HG03460 (cell line): ENCODE measurements around the gene UCN2.
A peak's percentile ranks its signal among the peaks of the same experiment; 100 is the strongest.

Source experiments
- ATAC-seq: cut with Tn5 transposase; IDR thresholded peaks from one replicate; pipeline ENCODE4 v1.9.1; 2021; ENCODE audit not compliant: unreplicated experiment

UCN2 gene, protein sequence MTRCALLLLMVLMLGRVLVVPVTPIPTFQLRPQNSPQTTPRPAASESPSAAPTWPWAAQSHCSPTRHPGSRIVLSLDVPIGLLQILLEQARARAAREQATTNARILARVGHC

DNA sequence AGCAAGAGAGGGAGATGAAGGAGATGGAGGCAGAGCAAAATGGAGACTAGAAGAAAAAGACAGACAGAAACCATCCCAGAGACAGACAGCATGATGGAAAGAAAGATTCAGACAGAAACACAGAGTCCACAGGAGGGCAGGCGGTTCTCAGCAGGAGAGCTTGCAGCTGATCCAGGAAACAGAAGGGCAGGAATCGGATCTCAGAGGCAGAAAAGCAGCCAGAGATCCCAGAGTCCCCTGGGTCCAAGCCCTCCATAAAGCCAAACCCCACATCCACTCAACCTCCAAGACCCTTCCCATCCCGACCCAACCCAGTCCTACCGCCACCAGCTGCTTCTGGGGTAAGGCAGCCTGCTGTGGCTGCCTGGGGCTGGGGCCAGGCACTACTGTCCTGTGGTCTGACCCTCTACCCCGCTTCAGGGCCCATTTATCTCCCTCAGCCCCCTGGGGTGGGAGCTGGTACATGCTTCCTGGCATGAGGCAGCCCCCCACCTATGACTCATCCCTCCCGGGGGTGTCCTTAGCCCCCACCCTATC is at the start of gene UCN2:
Gene UCN2 (minus strand): TSS at position 400 of the 537 bp plus-strand sequence. CDS start 657 bp downstream, outside the sequence.
- ATAC-seq, result no peak

DNA sequence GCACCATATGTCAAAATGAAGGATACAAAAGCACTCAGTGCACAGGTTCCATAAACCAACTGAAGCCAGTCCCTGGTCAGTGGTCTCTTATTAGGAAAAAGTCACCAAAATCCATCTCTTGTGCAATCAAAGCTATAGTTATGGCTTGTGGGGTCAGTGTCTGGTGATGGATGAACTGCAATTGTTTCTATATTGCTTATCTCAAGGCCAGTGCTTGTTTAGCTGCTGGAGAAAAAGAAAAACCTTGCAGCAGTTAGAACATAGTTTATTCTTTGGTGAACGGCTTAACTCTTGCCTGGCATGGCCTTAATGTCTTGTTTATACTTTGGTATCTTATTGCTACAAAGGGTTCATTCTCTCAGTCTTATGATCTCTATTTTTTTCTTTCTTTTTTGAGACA is 48.7 kb upstream of the UCN2 start:
- no peak for ATAC-seq

DNA sequence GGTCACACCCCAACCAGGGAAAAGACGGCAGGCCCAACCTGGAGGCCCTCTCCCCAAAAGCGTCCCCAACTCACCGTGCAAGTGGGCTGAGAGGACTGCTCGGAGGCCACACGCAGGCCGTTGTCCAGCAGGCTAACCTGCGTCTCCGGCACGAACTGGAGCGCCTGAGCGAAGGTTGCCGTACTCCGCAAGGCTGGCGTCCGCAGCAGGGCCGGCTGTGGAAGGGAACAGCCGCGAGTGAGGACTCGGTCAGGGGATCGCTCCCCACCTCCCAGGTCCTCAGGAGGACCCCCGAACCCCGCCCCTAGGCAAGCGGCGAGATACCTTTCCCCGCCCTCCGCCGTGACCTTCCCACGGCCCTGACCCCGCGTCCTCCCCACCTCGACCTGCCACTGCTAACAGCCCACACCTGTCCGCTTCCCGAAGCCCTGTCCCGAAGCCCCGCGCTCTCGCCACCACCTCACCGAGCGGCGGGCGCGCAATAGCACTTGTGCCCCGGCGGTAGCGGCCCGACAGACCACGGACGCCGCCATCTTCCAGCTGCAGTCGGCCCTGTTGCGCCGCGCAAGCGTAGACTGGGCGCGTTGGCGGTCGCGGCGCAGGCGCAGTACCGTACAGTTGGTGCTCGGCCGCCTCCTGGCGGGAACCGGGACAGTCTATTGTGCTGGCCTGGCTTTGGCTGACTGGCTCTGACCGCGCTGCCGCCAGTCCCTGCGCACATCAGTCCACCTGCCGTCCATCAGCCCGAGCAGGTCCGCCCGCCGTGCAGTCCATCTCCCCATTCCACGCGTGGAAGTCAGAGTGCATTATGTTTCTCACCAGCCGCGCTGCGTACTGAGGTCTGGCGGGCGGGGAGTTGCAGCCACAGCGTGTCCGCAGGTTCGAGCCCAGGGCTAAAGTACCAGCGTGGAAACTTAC is 45.8 kb upstream of the UCN2 start, which contains the start of gene UQCRC1:
Gene UQCRC1 (minus strand): TSS at position 559 of the 918 bp plus-strand sequence. CDS start 26 bp downstream, at position 533.
- ATAC-seq, result peak; percentile 92

DNA sequence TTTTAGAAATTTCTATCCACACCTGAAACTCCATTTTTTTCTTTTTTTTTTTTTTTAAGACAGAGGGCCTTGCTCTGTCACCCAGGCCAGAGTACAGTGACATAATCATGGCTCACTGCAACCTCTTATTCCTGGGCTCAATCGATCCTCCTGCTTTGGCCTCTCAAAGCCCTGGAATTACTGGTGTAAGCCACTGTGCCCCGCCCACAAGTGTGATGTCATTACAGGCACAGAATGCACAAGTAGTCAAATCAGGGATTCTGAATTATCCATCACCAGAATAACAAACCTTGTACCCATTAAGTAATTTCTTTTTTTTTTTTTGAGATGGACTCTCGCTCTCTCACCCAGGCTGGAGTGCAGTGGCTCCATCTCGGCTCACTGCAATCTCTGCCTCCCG is 43.9 kb upstream of the UCN2 start:
- no peak for ATAC-seq

DNA sequence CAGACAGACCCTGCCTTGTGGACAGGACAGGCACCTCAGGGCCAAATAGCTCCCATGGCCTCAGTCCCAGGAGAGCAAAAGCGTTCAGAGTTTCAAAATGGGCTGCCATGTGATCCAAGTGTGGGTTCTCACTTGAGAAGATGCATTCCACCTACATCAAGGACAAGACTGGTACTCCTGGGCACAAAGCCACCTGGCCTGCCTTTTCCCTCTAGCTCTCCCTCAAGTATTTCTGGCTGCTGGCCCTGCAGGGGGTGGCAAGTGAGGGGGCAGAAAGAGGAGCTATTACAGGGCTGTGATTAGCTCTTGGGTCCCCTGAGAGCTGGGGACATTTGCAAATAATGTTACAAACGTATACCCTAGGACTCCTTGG is 38.0 kb upstream of the UCN2 start:
- ATAC-seq, result no peak

DNA sequence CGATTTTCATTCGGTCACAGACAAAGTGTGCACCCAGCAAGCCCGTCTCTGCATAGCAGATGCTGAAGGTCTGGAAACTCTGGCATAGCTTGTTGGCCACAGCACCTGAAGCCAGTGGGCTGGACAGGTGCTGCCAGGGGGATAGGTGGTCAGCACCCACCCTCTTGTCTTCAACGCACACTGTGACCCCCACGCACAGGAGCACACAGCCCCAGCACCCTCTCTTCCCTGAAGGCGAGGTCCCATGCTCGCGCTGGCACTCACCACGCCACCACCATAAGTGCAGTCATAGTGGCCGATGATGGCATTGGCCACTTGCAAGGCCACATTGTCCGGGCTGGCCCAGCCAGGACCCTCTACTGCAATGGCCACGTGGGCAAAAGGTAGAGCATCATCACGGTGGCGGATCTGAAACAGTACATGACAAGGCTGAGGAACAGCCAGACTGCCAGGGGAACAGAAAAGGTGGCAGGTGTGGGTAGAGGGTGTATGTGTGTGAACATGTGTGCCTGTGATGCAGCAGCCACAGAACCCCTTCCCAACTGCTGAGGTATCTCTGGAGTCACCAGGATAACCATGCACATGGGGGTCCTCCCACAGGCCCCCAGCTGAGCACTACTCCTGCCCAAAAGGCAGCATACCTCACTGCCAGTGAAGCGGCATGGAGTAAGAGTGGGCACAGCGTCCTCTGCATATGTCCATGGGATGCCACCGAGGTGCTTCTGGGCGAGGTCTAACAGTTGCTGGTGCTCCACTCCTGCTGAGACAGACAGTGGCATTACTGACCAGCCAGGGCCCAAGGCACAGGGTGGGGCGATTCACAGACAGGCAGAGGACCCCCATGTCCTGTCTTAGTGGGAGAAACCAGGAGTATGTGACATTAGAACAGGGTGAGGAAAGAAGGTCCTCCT is 37.4 kb upstream of the UCN2 start:
- ATAC-seq, result no peak

DNA sequence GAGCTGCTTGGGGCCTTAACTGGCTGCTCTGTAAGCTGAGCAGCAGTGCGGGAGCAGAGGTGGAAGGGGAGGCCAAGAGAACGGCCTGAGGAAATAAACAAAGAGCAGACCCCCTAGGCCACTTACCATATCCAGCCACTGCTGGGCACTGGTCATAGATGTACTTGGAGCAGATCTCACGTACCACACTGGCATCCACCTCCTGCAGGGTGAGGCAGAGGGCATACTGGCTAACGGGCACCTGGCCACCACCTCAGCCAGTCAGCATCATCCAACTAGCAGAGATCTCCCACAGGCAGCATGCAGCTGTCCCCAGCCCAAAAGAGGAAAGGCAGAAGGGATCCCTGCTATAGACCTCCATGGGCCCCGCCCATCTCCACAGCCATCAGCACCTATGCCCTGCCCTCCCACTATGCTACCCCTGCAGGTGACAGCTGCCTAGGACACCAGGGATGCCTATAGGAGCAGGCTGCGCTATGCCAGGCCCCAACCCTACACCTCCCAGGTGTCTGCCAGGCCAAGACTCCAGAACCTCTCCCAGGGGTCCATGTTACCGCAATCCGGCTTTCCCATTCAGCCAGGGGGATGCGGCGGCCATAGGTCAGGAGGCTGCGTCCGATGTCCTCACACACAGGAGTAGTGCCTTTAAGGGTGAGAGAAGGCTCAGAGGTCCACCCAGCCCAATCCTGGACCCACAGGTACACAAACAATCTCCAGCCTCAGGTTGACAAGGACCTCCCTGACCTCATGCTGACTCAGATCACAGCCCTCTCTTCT is 36.1 kb upstream of the UCN2 start:
- no peak for ATAC-seq

DNA sequence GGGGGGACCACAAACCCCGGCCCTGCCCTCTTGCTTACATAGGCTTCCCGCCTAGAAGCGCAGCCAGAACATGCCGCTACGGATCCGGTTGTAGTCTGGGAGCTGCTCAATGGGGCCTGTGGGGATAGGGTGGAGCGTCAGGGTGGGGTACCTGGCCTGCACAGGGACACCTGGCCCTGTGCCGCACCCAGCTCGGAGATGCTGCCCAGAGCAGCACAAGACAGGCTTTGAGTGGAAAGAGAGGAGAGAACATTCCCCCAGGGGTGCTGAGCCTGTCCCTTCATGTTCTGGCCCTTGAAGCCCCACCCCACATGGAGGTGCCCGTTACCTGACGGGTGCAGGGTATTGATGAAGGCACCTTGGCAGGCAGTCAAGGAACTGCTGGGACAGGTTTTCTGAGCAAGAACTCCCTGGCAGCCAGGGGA is 35.5 kb upstream of the UCN2 start:
- ATAC-seq, result no peak

DNA sequence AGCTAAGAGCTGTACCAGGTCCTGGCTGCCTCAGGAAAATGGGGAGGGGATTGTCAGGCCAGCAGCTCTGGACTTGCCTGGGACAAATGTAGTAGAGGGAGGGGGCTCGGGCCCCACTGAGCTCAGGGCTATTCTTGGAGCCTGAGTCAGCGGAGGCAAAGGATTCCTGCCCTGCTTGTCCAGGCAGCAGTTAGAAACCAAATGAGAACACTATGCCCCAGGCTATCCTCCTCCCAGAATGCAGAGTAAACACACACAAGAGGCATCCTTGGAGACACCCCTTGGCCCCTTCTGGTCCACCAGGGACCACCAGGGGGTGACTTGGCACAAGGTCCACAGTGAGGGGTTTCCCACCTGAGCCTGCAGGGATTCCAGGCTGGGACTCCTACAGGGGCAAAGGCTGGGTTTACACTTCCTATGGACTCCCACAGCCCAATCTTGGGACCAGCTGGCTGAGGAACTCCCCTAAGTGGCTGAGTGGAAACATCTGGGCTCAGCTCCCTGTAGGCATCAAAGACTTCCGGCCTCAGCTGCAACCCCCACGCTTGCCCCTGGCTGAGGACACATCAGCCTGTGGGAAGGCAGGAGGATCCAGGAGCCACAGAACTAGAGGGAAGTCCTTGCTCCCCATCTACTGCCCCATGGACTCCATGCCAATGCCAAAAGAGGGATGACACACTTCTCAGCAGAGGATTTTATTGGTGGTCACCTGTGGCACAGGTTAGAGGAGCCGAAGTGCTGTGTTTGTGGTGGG is 34.9 kb upstream of the UCN2 start:
- no peak for ATAC-seq

DNA sequence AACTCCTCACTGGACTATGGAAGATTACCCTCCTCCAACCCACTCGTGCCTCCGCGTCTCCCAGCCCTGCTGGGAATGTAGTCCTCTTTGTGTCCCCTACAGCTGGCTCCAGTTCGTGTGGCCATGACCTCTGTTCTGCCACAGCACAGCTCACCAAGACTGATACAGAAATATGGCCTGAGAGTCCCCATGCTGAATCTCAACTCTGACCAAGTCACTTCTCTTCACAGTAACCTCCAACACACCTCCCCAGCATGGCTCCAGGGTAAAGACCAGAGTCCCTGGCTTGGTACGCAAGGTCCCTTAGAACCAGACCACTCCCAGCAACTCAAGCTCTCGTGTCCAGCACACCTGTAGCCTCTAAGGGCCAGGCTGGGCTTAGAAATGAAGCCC is 33.8 kb upstream of the UCN2 start:
- ATAC-seq, result no peak

DNA sequence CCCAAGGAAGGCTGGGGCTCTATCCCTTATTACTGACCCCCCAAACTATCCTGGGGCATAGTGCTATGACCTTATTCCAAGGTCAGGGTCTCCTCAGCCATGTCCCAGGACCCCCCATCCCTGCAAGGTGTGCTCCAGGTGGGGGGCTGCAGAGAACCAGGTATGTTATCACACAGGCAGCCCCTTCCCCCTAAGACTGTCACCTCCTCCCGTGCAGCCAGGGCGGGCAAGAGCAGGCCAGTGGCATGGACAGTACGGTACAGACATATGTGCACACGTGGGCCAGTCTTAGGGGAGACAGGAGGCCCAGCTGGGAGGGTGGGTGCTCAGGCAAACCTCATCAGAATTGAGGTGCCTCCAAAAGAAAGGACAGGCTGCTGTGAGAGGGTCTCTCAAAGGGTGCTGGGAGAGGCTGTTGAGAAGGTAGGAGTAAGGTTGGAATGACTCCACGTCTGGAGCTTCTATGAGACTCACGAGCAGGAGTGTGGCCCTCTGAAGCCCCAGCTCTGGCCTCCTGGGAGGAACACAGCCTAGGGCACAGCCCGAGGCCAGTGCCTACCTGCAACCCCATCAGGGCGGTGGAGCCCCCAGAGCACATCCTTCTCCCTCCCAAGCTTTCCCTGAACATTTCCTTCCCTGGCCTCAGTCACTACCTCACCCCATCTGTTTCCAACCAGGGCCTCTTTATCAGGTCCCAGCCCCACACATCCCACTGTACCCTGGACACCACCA is 33.3 kb upstream of the UCN2 start:
- ATAC-seq, result no peak

DNA sequence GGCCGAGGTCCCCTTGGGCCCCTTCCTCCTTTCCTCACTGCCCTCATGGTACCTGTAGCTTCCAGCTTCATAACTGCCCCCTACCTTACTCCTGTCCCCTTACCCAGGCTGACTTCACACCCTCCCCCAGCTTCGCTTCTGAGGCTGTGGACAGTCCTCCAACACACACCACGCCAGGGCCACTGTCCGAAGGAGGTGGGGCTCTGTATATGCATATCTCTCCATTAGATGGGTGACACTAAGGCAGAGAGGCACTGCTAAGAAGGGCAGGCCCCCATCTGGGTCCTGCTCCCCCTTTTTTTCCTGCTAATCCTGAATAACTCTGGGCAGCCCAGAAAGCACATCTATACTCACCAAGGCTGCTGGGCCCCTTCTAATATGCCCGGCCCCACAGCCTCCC is 32.6 kb upstream of the UCN2 start:
- no peak for ATAC-seq

DNA sequence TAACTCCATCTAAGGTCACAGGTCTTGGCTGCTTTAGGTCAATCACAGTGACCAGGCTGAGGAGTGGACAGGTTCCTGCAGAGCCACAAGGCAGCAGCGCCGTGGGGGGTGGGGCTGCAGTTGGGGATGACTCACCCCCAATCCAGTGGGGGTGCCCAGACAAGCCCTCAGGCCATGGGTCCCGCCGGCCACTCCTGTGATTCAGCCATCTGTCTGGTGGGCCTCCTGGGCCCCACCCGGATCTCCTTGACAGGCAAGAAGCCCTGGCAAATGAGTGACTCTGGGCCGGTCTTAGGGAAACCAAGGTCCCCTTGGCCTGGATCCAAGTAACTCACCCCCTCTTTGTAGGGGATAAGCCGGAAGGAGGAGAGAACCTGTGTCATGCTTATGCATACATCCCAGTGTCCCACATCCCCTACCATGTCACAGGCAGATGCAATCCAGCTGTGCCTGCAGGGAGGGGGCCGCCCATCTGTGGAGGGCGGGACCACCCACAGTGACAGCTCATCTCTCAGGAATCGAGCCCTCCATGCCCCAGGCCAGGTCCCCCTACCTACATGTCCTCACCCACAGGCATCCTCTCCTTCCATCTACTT is 32.0 kb upstream of the UCN2 start:
- no peak for ATAC-seq

DNA sequence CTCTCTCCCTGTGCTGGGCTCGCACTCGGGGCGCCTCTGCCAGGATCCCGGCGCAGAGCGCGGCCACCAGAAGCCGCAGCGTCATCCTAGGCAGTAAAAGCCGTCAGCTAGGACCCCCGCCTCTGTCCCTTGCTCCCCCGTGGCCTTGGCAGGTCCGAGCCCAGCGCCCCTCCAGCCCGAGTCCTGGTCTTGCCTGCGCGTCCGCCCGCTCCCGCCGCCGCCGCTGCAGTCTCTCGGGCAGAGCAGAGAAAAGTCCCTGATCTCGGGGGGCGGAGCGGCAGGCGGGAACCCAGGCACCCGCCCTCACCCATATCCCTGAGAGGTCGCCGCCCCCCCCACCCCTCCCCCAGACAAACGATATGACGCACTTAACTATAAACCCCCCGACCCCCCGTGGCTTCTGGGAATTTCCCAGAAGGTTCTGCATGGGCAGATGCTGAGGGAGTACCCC is 31.5 kb upstream of the UCN2 start, which contains the start of gene COL7A1:
Gene COL7A1 (minus strand): TSS at position 255 of the 451 bp plus-strand sequence. CDS start 170 bp downstream, at position 85.
- no peak for ATAC-seq

DNA sequence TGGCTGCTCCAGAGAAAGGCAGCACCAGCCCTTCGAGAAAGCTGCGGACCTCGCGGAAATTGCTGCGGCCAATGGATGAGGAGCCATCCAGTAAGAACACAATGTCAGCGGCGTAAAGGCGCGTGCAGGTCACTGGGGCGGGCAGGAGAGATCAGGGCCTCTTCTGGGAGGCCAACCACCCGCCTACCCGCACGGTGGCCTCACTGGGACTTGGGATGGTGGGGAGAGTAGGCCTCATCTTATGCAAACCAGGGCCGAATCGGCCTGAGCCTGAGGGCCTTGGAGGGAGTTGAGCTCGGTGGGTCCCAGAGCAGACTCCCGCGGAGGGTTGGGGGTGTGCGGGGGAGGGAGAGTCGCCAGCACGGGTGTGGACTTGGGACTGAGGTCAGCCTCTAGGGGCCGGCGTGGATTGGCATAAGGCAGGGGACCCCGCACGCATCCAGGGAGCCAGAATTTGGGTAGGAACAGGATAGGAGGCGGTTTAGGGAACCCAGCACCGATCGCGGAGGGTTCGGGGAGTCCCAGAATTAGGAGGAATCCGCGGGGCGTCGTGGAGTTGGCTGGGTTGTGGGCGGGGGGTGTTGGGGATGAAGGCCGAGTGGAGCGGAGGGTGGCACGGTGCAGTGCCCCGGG is 31.0 kb upstream of the UCN2 start:
- ATAC-seq, result no peak

DNA sequence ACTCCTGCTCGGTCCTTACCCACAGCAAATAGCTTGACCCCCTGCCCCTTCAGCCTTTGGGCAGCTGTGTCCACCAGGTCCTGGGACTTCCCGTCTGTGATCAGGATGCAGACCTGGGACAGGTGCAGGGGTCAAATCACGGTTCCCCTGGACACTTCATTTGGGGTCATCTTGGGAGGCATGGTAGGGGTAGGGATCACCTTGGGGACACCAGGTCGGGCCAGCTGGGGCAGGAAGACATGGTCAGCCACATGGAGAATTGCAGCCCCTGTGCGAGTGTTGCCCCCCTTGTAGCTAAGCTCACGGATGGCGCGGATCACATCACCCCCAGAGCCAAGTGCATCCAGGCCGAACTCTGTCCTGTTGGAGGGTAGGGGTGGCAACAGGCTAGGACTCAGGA is 29.8 kb upstream of the UCN2 start:
- no peak for ATAC-seq

DNA sequence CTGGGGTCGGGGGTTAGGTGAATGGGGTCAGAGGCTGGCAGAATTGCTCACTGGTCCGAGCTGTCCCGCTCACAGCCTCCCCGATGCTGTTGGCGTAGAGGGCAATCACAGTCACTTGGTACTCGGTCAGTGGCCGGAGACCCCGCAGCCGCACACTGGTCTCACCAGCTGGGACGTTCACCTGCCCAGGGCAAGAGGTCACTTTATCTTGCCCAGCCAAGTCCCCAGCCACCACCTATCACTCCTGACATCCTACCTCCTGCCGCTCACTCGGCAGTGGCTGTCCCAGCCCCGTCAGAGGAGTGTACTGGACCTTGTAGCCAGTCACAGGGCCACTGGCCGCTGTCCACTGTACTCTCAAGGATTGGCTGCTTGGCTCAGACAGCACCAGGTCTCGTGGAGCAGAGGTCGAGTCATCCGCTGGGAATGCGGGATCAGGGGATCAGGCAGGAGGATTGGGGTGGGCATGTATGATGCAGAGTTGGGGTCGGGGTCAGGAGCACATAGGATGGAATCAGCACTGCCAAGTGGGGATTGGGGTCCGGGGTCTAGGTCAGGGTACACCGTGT is 29.0 kb upstream of the UCN2 start:
- no peak for ATAC-seq
